ENCODE measurements around the gene NBPF15. TPM values are rescaled to one million over a fixed set of nuclear protein-coding genes. Genes with fewer than 3 reads are reported as not detected.

Gene NBPF15
- total RNA-seq, 1 experiment from 2014 or later, result 43.1 TPM

Small RNAs within 50 kb of the gene (small RNA-seq; reads per million reads assigned to genes)
- 0 reads per million in 2 experiments for gene AC246785.4
- 16.4 to 755 reads per million in 2 experiments for gene RNVU1-15

Other genes starting within 250 kb of the NBPF15 start
- not detected in 2 replicates for gene PPIAL4E, start 88.0 kb downstream of the NBPF15 start, total RNA-seq (2014; rRNA removed; shearing (Covaris generic))
- not detected in 2 replicates for gene PPIAL4F, start 131.2 kb upstream of the NBPF15 start, total RNA-seq (2014; rRNA removed; shearing (Covaris generic))